B cell (primary cell): ENCODE data around the gene USB1.

Experiments used
- EZH2 ChIP-seq: IDR thresholded peaks from 2 replicates; pipeline ENCODE4 v1.6.1; 2012; ENCODE audit warnings: borderline replicate concordance, low read depth, mild to moderate bottlenecking, moderate library complexity, low read length; ENCODE audit not compliant: insufficient read depth, poor library complexity, severe bottlenecking
- TF ChIP-seq, protein P1 (sequence below): fragments of 200-600 bp; IDR thresholded peaks from one replicate; pipeline ENCODE4 v1.8.0; 2022; ENCODE audit warnings: antibody characterized with exemption, mild to moderate bottlenecking

DNA sequence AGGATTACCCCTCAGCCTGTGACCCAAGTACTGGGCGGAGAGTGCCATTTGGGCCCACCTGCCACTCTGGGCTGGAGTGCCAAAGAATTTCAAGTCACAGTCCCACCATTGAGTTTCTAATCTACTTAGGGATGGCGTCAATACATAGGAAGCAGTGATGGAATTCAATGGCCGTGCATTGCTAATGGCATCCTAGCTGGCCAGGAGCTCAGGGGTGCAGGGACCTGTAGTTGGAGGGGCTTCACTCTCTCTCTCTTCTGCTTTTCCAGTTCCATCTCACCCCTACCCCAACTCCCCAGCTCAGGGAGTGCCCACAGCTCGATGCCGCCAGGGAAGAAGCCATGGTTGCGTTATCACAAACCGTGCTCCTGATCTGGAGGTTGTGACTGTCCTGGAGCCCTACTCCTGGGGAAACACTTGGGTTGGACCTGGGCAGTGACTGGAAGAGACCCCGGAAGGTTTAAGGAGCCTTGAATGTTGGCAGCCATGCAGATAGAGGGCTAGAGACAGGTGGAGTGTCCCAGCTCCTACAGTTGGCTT, 26.8 kb downstream of the USB1 start:
- TF ChIP-seq EZH2, result no peak
- TF ChIP-seq, protein P1, sequence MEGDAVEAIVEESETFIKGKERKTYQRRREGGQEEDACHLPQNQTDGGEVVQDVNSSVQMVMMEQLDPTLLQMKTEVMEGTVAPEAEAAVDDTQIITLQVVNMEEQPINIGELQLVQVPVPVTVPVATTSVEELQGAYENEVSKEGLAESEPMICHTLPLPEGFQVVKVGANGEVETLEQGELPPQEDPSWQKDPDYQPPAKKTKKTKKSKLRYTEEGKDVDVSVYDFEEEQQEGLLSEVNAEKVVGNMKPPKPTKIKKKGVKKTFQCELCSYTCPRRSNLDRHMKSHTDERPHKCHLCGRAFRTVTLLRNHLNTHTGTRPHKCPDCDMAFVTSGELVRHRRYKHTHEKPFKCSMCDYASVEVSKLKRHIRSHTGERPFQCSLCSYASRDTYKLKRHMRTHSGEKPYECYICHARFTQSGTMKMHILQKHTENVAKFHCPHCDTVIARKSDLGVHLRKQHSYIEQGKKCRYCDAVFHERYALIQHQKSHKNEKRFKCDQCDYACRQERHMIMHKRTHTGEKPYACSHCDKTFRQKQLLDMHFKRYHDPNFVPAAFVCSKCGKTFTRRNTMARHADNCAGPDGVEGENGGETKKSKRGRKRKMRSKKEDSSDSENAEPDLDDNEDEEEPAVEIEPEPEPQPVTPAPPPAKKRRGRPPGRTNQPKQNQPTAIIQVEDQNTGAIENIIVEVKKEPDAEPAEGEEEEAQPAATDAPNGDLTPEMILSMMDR, result no peak
